ENCODE results near the gene NKAIN4.

NKAIN4 gene

GRCh38 chr20:63194007-63194796 lies 60.1 kb downstream of the NKAIN4 start:
- no peak for DNase-seq (ENCODE audit: low read depth in 3 of 3)

DNA sequence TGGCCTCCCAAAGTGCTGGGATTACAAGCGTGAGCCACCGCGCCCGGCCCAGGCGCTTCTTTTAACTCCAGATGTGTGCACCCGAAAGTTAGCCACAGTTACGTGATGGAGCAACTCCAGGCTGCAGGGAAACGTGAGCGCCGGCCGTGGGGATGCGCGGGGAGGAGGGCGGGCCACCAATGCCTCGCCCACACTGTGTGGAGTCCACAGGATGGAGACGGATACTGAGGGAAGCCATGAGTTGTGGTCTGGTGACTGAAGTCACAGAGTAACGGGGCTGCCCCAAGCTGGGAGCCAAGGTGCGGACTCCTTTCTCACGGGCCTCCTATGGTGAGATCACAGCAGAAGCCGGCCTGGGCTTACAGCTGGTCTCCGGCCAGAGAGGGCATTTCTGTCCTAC lies 61.5 kb downstream of the NKAIN4 start:
- DNase-seq (ENCODE audit: low read depth in 3 of 3), result no peak

- DNase-seq (ENCODE audit: low read depth in 3 of 3), result no peak
These were observed 62.9 kb downstream of the NKAIN4 start for GRCh38 chr20:63191400-63191799.

DNA sequence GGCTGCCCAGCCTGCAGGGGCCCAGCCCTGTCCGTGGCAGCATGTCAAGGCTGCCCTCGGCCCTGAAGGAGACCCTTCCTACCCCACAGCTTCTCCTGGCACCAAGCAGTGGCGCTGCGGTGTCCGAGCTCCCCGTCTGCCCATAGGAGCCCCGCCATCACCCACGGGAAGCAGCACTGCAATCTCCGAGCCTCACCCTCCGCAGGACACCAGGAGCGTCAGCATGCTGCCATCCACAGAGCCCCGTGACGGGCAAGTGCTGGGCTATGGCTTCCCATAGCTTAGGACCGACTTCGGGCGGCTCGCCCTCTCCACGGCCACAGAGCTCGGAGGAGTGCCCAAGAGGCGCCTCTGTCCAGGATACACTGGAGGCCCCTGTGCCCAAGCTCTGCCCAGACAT lies 63.4 kb downstream of the NKAIN4 start:
- no peak for DNase-seq (ENCODE audit: low read depth in 3 of 3)

Measured in stimulated activated CD4-positive, alpha-beta T cell treated with anti-CD3 and anti-CD28 coated beads, TNF-alpha, amount 100 ng/mL, for 48 hours (primary cell).